ENCODE data around the gene SNX15.

The SNX15 gene

DNA sequence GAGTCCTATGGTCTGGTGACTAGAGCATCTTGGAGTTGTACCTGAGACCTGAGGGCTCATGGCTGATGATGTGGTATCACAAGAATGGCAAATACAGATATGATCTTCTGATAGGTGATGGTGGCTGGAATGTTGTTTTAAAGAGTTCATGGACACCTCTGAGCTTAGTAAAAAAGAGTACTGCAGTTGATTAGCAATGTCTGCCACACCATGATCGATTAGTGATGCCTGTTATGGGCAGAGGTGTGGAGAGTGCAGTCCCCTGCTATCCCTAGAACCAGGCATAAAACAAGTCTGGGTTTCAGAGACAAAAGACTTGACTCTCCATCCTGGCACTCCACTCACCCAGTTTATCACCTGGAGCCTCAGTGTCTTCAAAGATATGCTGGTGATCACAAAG lies 29.1 kb upstream of the SNX15 start:
- TF ChIP-seq YY1 (IDR thresholded peaks at IDR 0.05; ENCODE audit: low read depth) = peak; percentile 47; the same call in 1 of the 2 replicates
- TF ChIP-seq, protein P1, sequence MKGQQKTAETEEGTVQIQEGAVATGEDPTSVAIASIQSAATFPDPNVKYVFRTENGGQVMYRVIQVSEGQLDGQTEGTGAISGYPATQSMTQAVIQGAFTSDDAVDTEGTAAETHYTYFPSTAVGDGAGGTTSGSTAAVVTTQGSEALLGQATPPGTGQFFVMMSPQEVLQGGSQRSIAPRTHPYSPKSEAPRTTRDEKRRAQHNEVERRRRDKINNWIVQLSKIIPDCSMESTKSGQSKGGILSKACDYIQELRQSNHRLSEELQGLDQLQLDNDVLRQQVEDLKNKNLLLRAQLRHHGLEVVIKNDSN (IDR thresholded peaks at IDR 0.05) = no peak

DNA sequence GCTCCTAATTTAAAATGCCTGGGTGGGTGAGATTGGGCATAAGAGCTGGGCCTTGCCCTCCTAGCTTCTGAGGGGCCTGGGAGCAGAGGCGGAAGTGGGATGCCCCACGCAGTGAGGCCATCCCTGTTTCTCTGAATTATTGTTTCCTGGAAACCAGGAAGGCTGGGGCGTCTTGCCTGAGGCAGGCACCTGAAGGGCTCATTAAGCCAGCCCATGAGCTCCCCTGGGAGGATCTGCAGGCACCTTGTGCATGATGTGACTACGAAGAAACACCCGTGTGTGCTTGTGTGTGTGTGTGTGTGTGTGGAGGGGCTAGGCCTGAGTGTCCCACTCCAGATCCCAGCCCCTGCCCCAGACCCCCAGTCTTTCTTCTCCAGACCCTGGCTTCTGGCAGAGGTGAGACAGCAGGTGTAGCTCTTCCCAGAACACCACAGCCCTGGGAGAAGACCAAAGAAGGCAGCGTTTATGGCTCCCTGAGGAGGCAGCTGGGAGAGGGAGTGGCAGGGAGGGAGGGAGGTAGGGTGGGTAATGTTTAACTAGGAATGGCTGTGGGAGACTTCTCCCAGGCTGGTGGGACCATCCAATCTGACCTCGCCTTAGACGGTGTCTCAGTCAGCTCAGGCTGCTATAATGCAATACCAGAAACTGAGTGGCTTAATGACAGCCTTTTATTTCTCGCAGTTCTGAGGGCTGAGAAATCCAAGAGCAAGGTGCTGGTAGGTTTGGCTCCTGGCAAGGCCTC lies 28.4 kb upstream of the SNX15 start:
- TF ChIP-seq CREB1 (IDR thresholded peaks at IDR 0.05; ENCODE audit: low read depth) (no peak), CEBPB (IDR thresholded peaks at IDR 0.05) (no peak), FOXM1 (IDR thresholded peaks at IDR 0.05; ENCODE audit: borderline replicate concordance, low read depth) (no peak), RAD21 (IDR thresholded peaks at IDR 0.05; ENCODE audit: low read depth) (no peak), NFIC (IDR thresholded peaks at IDR 0.05) (no peak), TEAD4 (IDR thresholded peaks at IDR 0.05) (no peak), TAF1 (IDR thresholded peaks at IDR 0.05; ENCODE audit: low read depth) (no peak), EP300 (IDR thresholded peaks at IDR 0.05; ENCODE audit: borderline replicate concordance) (no peak), YY1 (IDR thresholded peaks at IDR 0.05; ENCODE audit: low read depth) (no peak), EGR1 (IDR thresholded peaks at IDR 0.05) (no peak), ZBTB7A (IDR thresholded peaks at IDR 0.05; ENCODE audit: low read depth) (no peak), TCF12 (IDR thresholded peaks at IDR 0.05; ENCODE audit: low read depth) (no peak)
- TF ChIP-seq, protein P2, sequence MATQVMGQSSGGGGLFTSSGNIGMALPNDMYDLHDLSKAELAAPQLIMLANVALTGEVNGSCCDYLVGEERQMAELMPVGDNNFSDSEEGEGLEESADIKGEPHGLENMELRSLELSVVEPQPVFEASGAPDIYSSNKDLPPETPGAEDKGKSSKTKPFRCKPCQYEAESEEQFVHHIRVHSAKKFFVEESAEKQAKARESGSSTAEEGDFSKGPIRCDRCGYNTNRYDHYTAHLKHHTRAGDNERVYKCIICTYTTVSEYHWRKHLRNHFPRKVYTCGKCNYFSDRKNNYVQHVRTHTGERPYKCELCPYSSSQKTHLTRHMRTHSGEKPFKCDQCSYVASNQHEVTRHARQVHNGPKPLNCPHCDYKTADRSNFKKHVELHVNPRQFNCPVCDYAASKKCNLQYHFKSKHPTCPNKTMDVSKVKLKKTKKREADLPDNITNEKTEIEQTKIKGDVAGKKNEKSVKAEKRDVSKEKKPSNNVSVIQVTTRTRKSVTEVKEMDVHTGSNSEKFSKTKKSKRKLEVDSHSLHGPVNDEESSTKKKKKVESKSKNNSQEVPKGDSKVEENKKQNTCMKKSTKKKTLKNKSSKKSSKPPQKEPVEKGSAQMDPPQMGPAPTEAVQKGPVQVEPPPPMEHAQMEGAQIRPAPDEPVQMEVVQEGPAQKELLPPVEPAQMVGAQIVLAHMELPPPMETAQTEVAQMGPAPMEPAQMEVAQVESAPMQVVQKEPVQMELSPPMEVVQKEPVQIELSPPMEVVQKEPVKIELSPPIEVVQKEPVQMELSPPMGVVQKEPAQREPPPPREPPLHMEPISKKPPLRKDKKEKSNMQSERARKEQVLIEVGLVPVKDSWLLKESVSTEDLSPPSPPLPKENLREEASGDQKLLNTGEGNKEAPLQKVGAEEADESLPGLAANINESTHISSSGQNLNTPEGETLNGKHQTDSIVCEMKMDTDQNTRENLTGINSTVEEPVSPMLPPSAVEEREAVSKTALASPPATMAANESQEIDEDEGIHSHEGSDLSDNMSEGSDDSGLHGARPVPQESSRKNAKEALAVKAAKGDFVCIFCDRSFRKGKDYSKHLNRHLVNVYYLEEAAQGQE (IDR thresholded peaks at IDR 0.05; ENCODE audit: low read depth) = no peak
- TF ChIP-seq, protein P3, sequence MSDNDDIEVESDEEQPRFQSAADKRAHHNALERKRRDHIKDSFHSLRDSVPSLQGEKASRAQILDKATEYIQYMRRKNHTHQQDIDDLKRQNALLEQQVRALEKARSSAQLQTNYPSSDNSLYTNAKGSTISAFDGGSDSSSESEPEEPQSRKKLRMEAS (IDR thresholded peaks at IDR 0.05) = no peak
- TF ChIP-seq, protein P1 (IDR thresholded peaks at IDR 0.05) = no peak

GRCh38 chr11:64999478-64999877 lies 27.8 kb upstream of the SNX15 start:
- TF ChIP-seq TCF12 (IDR thresholded peaks at IDR 0.05; ENCODE audit: low read depth) (no peak), YY1 (IDR thresholded peaks at IDR 0.05; ENCODE audit: low read depth) (no peak), NFIC (IDR thresholded peaks at IDR 0.05) (no peak), TAF1 (IDR thresholded peaks at IDR 0.05; ENCODE audit: low read depth) (no peak), CEBPB (IDR thresholded peaks at IDR 0.05) (no peak), EGR1 (IDR thresholded peaks at IDR 0.05) (no peak), ZBTB7A (IDR thresholded peaks at IDR 0.05; ENCODE audit: low read depth) (no peak), RAD21 (IDR thresholded peaks at IDR 0.05; ENCODE audit: low read depth) (no peak), FOXM1 (IDR thresholded peaks at IDR 0.05; ENCODE audit: borderline replicate concordance, low read depth) (no peak), TEAD4 (IDR thresholded peaks at IDR 0.05) (no peak), EP300 (IDR thresholded peaks at IDR 0.05; ENCODE audit: borderline replicate concordance) (no peak), CREB1 (IDR thresholded peaks at IDR 0.05; ENCODE audit: low read depth) (no peak)
- TF ChIP-seq, protein P3 (IDR thresholded peaks at IDR 0.05) = no peak
- TF ChIP-seq, protein P2 (IDR thresholded peaks at IDR 0.05; ENCODE audit: low read depth) = no peak
- TF ChIP-seq, protein P1 (IDR thresholded peaks at IDR 0.05) = no peak

DNA sequence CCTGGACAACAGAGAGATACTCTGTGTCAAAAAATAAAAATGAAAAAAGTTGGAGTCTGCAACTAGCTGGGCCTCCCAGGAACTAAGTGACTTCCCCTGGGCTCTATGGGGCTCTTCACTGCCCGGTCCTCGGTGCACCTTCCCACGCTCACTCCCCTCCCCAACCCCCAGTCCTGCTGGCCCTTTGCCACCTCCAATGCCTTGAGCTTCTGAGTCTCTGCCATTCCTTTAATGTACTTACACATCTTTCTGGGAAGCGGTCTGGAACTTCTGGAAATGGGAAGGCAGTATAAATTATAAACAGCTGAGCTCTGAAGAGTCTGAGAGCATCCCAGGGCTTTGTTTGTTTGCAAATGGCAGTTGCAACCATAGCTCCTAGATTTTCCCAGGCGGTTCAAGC lies 24.5 kb upstream of the SNX15 start:
- TF ChIP-seq, protein P3 (IDR thresholded peaks at IDR 0.05) = no peak
- TF ChIP-seq NFIC (IDR thresholded peaks at IDR 0.05) = no peak

- no peak for TF ChIP-seq EP300 (IDR thresholded peaks at IDR 0.05; ENCODE audit: borderline replicate concordance)
- peak; percentile 8; the same call in 1 of the 2 replicates for TF ChIP-seq RAD21 (IDR thresholded peaks at IDR 0.05; ENCODE audit: low read depth)
- TF ChIP-seq, protein P2 (IDR thresholded peaks at IDR 0.05; ENCODE audit: low read depth) = peak; percentile 92
- TF ChIP-seq EGR1 (IDR thresholded peaks at IDR 0.05) = no peak
- TF ChIP-seq, protein P3 (IDR thresholded peaks at IDR 0.05) = 0 out of 2 replicates have a peak, but pooled peaks have one; percentile 18
Observed at GRCh38 chr11:65003282-65003681, 24.0 kb upstream of the SNX15 start.
